Loucy (cell line): ENCODE measurements around the gene RBM33.

Experiments
- EZH2phosphoT487 ChIP-seq: fragments of 200-600 bp; IDR thresholded peaks from 2 replicates; pipeline ENCODE4 v1.6.1; 2018; ENCODE audit warnings: antibody characterized with exemption, mild to moderate bottlenecking, moderate library complexity, borderline replicate concordance
- TF ChIP-seq, protein P1 (sequence below): fragments of 200-600 bp; sonication (generic); conservative IDR thresholded peaks from 2 replicates; pipeline ENCODE4 v1.5.1; 2014; ENCODE audit warnings: mild to moderate bottlenecking, antibody characterized with exemption, low read length

DNA sequence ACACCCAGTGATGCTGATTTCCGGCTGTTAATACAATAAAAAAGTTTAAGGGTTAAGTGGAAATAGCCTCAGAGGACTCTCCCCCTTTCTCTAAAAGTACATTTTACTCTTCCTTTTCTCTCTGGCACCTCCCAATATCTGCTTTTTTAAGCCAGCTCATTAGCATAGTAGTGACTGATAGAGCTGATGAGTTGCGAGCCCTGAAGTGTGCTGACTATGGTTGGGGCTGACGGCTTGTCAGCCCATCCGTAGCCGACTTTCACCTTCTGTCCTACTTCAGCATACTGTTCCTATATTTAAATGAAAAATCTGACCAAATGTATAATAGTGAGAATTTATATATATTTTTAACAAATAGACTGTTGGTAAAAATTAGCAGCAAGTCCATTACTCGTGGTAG lies 87.8 kb downstream of the RBM33 start:
- TF ChIP-seq, protein P1, sequence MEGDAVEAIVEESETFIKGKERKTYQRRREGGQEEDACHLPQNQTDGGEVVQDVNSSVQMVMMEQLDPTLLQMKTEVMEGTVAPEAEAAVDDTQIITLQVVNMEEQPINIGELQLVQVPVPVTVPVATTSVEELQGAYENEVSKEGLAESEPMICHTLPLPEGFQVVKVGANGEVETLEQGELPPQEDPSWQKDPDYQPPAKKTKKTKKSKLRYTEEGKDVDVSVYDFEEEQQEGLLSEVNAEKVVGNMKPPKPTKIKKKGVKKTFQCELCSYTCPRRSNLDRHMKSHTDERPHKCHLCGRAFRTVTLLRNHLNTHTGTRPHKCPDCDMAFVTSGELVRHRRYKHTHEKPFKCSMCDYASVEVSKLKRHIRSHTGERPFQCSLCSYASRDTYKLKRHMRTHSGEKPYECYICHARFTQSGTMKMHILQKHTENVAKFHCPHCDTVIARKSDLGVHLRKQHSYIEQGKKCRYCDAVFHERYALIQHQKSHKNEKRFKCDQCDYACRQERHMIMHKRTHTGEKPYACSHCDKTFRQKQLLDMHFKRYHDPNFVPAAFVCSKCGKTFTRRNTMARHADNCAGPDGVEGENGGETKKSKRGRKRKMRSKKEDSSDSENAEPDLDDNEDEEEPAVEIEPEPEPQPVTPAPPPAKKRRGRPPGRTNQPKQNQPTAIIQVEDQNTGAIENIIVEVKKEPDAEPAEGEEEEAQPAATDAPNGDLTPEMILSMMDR = no peak
- TF ChIP-seq EZH2phosphoT487 = no peak
